ENCODE results near the gene PHAX.

DNA sequence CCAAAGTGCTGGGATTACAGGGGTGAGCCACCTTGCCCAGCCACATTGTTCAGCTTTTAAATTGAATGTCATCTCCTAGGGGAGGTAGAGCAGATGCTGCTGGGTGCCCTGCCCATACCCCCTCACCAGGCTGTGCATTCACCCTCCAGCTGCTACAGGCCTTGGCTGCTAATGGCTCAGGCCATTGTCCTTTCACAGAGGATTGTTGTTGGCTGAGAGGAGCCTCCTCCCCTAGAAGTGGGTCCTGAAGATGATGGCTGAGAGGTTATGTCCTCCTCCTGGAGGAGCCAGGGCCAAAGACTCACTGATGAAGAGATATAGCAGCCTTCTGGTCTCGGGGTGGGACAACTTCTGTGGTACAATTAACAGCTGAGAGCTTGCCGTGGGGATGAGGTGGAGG, 74.6 kb downstream of the PHAX start:
- TF ChIP-seq CTCF (IDR thresholded peaks at IDR 0.05): no peak
- TF ChIP-seq EP300 (IDR thresholded peaks at IDR 0.05): no peak
- no peak for TF ChIP-seq POLR2AphosphoS5 (IDR thresholded peaks at IDR 0.05)

All from suprapubic skin (tissue), 4 donors.